GM18502 (cell line): Measurements from ENCODE around the gene NFATC1.

Experiments used
- ATAC-seq: cut with Tn5 transposase; IDR thresholded peaks from one replicate; pipeline ENCODE4 v1.9.1; 2021; ENCODE audit warnings: mild to moderate bottlenecking; ENCODE audit not compliant: unreplicated experiment, poor library complexity

Gene NFATC1

GRCh38 chr18:79452190-79452990, 56.7 kb downstream of the NFATC1 start:
- no peak for ATAC-seq

GRCh38 chr18:79452991-79453645, 57.4 kb downstream of the NFATC1 start:
- no peak for ATAC-seq

DNA sequence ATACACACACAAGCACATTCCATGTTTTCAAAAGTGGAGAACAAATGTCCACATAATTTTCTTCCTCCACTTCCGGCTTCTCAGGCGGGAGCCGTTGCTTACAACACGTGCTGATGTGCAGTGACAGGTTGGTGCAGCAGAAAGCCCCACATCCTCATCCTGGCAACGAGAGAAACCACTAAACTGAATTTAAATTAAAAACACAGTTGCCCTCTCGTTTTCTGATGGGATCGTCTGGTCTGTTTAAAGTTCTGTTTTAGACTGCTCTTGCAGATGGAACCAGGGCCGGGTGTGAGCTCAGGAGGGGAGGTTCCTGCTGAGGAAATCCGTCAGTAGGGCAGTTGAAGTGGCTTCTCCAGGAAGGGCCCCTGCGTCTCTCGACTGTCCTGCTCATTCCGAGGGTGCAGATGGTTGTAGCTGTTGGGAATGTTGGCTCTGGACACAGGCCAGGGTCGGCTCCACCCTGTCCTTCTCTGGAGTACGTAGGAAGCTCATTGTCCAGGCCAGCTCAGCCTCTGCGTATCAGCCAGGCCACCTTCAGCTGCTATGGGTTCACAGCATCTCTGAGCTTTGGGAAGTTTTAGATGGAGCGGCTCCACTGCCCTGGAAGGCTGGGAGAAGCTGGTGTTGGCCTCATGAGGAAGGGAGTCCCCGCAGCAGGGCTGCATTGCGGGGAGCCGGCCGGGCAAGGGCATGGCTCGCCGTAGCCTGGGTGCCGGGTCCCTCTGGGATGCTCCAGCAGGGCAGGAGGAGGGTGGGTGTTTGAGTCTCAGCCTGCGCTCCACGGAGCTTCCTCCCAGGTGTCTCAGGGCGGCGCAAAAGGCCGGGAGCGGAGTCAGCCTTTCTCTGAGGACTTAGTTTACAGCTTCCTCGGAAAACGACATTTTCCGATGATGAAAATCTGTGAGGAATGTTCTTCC, 58.3 kb downstream of the NFATC1 start:
- no peak for ATAC-seq

DNA sequence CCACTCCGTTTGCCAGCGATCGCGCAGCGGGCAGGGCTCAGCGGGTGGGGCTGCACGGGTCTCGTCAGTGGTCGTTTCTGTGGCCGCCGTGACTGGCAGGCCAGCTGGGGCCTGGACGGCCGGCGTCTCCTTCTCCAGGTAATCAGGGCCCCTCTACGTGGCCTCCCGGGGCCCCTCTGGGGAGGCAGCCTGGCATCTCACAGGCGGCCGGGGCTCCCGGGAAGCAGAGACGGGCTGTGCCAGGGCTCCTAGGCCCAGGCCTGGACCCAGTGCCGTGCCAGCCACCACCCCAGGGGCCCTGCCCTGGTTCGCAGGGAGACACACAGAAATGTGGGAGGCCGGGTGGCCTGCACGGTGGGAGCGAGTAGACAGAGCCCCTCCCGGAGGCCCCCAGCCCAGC, 59.5 kb downstream of the NFATC1 start:
- ATAC-seq = no peak

DNA sequence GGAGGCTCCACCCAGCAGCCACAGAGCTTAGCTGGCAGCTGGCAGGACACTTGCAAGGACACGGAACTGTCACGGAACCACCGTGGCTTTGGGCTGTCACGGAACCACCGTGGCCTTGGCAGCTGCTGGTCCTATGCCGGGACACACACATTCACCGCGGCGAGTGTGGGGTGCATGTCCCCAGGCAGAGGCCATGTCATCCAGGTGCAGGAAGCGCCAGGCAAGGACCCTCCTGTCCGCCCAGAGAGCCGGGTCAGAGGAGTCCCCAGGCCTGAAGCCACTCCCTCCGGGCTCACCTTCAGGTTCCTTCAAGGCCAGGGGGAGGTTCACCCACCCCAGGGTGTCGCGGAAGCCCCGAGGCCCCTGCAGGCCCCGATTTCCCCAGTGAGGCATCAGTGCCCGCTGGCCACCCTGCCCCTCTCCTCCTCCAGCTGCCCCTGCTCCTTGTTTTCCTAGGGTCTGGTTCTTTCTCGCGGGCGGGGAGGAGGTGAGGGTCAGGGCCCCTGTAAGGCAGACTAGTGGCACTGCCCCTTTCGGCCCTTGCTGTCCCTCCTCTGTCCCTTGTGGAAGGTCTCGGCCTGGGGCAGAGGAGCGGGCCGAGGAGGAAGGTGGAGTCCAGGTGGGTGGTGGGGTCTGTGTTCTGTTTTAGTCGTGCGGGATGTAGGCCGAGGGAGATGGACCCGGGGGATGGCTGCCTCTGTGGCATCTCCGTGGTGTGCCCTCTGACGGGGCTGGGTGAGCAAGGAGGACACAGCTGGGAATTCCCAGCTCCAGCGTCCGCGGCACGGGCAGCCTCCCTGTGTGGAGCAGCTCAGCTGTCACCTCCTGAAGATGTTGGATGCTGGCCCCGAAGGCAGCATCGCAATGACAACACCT, 60.6 kb downstream of the NFATC1 start:
- no peak for ATAC-seq

DNA sequence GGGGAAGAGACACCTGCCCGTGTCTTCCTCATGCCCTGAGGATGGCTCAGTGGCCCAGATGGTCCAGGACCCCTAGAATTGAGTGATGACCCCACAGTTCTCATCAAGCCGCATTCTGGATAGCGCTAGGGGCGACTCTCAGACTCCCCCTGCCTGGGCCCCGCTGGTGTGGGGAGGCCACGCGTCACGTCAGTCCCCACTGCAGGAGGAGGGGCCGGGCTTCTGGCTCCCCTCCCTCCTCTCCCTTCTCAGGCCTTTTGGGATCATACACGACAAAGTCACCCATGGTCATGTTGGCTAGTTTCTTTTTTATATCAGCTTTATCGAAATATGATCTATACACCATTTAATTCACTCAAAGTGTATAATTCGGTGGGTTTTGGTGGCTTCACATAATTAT, 61.5 kb downstream of the NFATC1 start:
- no peak for ATAC-seq

DNA sequence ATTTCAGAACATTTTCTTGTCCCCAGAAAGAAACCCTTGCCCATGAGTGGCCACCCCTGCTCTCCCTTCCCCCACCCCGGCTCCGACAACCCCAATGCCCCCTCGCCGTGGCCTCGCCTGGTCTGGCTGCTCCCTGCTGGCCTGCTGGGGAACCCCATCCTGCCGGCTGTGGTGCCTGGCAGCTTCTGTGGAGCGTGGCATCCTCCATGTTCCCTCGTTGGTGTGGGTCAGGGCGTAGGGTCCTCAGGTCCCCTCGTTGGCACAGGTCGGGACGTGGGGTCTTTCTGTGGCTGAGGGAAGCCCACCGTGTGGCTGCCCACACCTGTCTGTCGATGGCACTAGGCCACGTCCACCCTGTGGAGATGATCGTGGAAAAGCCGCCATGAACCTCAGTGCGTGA, 61.9 kb downstream of the NFATC1 start:
- no peak for ATAC-seq

GRCh38 chr18:79458131-79458838, 62.6 kb downstream of the NFATC1 start:
- no peak for ATAC-seq

DNA sequence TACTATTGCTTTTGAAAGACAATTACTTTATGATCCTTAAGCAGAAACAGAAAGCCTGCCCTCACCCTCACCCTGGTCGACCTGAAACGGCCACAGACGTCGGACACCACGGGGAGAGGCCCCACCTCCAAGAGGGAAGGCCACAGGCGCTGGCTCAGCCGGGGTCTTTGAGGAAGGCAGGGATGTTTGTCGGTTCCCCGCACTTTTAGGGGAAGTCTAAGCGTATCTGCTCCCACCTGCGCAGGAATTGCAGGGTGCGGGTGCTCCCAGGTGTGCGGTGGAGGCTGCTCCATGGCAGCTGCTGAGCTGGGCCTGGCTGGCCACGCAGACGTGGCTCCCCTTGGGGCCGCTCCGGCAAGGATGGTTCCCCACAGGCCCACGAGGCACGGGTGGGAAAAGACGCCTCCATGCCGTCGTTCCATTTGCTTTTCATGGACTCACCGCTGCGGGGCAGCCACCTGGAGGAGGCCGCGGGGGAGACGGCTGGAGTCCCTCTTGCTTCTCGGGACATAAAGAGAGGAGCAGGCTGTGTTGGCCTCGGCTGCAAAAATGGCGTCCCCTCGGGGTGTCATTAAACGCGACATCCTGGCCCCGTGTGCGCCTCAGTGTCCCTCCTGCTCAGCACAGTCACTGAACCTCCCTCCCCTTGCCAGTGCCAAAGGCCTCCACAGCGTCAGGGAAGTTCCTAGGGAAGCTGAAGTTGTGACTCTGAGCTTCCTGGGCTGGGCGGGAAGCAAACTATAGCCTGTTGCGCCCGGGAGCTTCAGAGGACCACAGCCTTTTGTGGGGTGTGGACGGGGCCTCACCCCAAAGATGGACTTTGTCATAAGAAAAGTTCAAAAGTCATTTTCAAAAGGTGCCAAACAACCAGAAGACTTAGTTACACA, 63.4 kb downstream of the NFATC1 start:
- no peak for ATAC-seq

DNA sequence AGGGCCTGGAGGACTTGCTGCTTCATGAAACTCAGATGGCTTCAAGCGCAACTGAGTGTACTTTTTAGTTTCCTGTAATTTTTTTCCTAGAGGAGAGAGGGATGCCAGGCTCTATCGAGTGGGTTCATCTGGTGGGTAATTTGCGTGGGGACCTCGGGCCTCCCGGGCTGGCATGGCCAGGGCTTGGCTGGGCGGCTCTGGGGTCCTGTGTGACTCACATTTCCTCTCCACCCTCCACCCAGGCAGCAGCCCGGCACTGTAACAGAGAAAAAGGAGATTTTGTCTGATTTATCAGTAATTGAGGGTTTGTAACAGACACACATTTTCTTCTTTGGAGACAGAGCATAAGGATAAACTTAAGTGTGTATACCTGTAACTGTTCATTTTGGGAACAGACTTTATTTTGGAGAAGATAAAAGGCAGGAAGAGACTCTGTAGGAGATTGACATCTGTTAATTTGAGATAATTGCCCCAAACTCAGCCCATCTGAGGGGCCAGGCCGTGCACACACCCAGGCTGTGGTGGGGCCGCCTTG, 64.3 kb downstream of the NFATC1 start:
- ATAC-seq = peak; percentile 33

DNA sequence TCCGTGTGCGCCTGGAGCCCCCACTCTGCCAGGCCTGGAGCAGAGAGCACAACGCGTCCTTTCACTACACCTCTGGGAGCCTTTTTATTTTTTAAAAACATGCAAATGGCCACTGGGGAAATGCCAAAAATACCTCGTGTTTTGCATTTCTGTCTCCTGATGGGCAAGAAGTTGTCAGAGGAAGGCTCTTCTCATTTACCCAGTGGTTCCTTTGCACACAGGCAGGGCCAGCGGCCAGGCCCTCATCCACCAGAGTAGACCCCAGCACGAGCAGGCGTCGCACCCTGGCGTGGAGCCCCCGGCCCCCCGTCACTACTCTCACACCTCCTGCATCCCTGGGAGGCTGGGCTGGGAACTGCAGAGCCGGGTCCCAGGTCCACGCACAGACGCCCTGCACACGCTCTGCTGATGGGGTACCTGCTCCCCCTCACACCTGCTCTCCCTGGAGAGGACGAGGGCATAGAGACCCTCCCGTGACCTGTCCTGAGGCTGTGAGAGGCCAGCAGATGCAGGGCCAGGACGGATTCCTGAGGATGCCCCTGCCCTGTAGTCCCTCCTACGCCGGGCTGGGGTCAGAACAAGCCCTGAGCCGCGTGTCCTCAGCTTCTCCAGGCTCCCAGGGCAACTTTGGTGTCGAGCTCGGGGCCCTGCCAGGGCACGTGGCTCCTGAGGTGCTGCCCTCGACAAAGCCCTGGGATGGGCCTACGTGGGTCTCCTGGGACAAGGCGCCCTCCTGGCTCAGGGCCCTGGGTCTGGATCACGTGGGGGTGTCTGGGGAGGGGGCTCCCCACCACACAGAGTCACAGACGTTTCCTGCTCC, 65.0 kb downstream of the NFATC1 start:
- ATAC-seq = peak; percentile 89

- ATAC-seq = no peak
Observed at GRCh38 chr18:79461627-79462026, 65.9 kb downstream of the NFATC1 start.

DNA sequence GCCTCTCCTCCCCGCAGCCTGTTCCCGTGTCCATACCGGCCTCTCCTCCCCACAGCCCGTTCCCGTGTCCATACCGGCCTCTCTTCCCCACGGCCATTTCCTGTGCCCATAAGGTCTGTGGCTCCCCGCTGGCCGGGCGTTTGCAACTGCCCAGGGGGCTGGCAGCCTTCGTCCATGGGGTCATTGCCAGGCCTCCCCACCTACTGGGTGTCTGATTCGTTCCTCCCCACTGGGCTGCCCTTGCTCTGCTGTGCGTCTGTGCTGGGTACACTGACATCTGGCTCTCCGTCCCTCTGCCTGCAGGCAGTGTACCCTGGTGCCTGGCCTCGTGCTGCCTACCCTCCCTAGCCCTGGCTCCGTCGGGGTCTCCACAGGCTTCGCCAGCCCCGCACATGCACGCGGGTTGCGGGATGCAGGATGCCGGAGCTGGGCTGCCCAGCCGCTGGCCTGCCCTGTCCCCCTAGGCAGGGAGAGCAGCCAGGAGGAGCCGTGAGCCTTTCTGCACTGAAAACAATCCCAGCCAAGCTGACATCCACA, 67.8 kb downstream of the NFATC1 start:
- ATAC-seq = no peak

DNA sequence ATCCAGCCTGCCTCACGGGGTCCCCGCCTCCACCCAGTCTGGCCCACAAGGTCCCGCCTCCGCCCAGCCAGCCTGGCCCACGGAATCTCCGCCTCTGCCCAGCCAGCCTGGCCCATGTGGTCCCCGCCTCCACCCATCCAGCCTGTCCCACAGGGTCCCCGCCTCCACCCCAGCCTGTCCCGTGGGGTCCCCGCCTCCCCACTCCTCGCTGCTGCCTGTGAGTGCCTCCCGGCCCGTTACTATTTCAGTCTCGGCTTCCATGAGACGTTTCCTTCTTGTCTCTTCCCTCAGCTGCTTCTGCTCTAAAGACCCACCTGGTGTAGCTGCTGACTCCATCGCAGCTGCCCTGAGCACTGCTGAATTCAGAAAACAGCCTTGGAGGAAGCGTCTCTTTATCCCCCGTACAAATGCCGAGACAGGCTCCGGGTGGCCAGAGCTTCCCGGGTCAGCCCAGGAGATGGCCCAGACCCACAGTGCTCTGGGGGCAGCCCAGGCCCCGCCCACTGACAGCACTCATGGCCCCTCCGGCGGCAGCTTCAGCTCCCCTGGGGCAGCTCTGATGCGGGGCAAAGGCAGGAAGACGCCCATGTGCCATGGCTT, 69.8 kb downstream of the NFATC1 start:
- no peak for ATAC-seq

DNA sequence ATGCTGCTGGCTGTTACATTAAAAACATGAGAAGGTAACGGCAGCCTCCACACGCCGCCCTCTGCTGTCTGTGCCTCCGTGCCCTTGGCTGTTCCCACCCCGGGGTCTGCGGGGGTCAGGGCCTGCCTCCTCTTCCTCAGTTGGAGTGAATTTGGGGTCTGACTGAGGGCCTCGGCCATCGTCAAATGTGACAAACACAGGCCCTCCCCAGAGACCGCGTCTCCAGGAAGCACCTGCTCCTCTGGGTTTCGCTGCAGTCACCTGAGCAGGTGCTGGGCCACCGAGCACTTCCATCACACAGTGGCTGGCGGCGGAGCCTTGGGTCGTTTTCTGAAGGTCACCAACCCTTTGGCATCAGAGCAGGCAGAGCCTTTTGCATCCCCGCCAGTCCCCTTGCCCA, 70.9 kb downstream of the NFATC1 start:
- ATAC-seq = peak; percentile 60

GRCh38 chr18:79467126-79467525, 71.4 kb downstream of the NFATC1 start:
- no peak for ATAC-seq
